Measurements from ENCODE around the gene ACCSL. TPM values are rescaled to one million over a fixed set of nuclear protein-coding genes. Genes with fewer than 3 reads are reported as not detected.

The ACCSL gene
- total and polyA plus RNA-seq, 2 donors (not counting 1 experiment from before 2014, with no cell fraction given), result not detected

- peaks cover 1% of the 10 kb centered on the region for H3K36me3 ChIP-seq (ENCODE audit: control insufficient read depth, insufficient read depth, low read length)
- no peaks in the 10 kb centered on the region for H3K4me1 ChIP-seq (ENCODE audit: control insufficient read depth, extremely low read depth, insufficient read depth, low read length)
- no peak overlapping the region for H2AFZ ChIP-seq (ENCODE audit: low read length)
- H3K27me3 ChIP-seq (ENCODE audit: control insufficient read depth, insufficient read depth, low read length), result no peaks in the 10 kb centered on the region
- H3K4me3 ChIP-seq (replicated peaks in 1 of 4; ENCODE audit: control extremely low read depth in 1 of 4, insufficient read depth in 1 of 4, low read depth in 3 of 4, low read length in 4 of 4), result no peak overlapping the region
- H3K4me2 ChIP-seq (ENCODE audit: extremely low read depth, insufficient read depth, low read length), result no peak overlapping the region
- no peak overlapping the region for H3K9ac ChIP-seq (ENCODE audit: insufficient read depth, low read length)
- no peak for DNase-seq (ENCODE audit: low read depth in 2 of 2)
- H4K20me1 ChIP-seq (ENCODE audit: control insufficient read depth, extremely low read depth, insufficient read depth, low read length), result no peaks in the 10 kb centered on the region
- H3K9me3 ChIP-seq (ENCODE audit: control insufficient read depth, insufficient read depth, low read depth, low read length), result no peaks in the 10 kb centered on the region
- no peak overlapping the region for H3K27ac ChIP-seq (ENCODE audit: insufficient read depth, low read length)
- H3K79me2 ChIP-seq (ENCODE audit: control insufficient read depth, insufficient read depth, low read length), result no peaks in the 10 kb centered on the region
- TF ChIP-seq, protein P1, sequence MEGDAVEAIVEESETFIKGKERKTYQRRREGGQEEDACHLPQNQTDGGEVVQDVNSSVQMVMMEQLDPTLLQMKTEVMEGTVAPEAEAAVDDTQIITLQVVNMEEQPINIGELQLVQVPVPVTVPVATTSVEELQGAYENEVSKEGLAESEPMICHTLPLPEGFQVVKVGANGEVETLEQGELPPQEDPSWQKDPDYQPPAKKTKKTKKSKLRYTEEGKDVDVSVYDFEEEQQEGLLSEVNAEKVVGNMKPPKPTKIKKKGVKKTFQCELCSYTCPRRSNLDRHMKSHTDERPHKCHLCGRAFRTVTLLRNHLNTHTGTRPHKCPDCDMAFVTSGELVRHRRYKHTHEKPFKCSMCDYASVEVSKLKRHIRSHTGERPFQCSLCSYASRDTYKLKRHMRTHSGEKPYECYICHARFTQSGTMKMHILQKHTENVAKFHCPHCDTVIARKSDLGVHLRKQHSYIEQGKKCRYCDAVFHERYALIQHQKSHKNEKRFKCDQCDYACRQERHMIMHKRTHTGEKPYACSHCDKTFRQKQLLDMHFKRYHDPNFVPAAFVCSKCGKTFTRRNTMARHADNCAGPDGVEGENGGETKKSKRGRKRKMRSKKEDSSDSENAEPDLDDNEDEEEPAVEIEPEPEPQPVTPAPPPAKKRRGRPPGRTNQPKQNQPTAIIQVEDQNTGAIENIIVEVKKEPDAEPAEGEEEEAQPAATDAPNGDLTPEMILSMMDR (conservative IDR thresholded peaks at IDR 0.05 in 1 of 2, IDR thresholded peaks at IDR 0.05 in 1 of 2; ENCODE audit: low read depth in 1 of 2, low read length in 2 of 2), result no peak
- no peak for TF ChIP-seq EZH2 (IDR thresholded peaks at IDR 0.05; ENCODE audit: low read length, missing control alignments)
Observed at GRCh38 chr11:44071157-44071556, 23.4 kb downstream of the ACCSL start.

DNA sequence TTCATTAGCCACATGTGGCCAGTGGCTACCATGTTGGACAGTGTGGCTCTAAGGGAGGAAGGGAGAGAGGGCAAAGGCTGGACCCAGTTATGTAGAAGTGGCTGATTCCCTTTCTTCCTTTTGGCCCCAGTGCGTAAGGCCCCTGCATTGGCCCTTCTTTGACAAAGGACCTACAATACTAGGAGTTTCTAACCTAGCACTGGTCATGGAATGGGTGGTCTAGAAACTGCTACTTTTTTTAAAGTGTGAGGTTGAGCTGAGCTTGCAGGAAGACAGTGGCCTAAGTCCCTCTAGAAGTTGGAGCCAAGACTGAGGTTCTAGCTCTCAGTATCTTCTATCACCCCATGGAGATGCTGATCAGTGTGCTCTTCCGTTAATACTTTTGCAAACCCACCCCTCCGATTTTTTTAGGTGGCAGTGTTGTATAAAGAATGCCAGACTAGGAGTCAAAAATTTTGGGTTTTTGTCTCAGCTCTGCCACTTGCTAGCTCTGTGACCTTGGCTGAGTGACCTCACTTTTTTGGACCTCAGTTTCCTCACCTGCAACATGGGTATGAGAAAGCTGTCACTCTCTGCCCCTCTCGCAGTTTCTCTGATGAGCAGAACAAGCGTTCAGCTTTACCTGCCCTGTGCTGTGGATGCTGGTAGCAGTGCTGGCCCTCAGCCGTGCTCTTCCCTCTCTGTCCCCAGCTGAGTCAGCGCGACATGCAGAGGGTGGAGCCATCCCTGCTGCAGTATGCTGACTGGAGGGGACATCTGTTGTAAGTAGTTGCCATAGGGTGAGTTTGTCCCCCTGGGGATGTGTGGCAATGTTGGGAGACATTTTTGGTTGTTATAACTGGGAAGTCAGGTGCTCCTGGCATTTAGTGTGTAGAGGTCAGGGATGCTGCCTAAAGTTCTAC lies 25.2 kb downstream of the ACCSL start:
- Histone ChIP-seq H2AFZ (ENCODE audit: low read length) (no peak overlapping the region), H3K9ac (ENCODE audit: insufficient read depth, low read length) (no peak overlapping the region), H3K4me2 (ENCODE audit: extremely low read depth, insufficient read depth, low read length) (no peak overlapping the region), H3K79me2 (ENCODE audit: control insufficient read depth, insufficient read depth, low read length) (no peaks in the 10 kb centered on the region), H3K9me3 (ENCODE audit: control insufficient read depth, insufficient read depth, low read depth, low read length) (no peaks in the 10 kb centered on the region), H4K20me1 (ENCODE audit: control insufficient read depth, extremely low read depth, insufficient read depth, low read length) (no peaks in the 10 kb centered on the region), H3K27ac (ENCODE audit: insufficient read depth, low read length) (no peak overlapping the region), H3K27me3 (ENCODE audit: control insufficient read depth, insufficient read depth, low read length) (no peaks in the 10 kb centered on the region), H3K36me3 (ENCODE audit: control insufficient read depth, insufficient read depth, low read length) (peaks cover 1% of the 10 kb centered on the region), H3K4me1 (ENCODE audit: control insufficient read depth, extremely low read depth, insufficient read depth, low read length) (no peaks in the 10 kb centered on the region), H3K4me3 (replicated peaks in 1 of 4; ENCODE audit: control extremely low read depth in 1 of 4, insufficient read depth in 1 of 4, low read depth in 3 of 4, low read length in 4 of 4) (no peak overlapping the region)
- TF ChIP-seq, protein P1 (conservative IDR thresholded peaks at IDR 0.05 in 1 of 2, IDR thresholded peaks at IDR 0.05 in 1 of 2; ENCODE audit: low read depth in 1 of 2, low read length in 2 of 2), result no peak
- TF ChIP-seq EZH2 (IDR thresholded peaks at IDR 0.05; ENCODE audit: low read length, missing control alignments), result no peak
- DNase-seq (ENCODE audit: low read depth in 2 of 2), result no peak

DNA sequence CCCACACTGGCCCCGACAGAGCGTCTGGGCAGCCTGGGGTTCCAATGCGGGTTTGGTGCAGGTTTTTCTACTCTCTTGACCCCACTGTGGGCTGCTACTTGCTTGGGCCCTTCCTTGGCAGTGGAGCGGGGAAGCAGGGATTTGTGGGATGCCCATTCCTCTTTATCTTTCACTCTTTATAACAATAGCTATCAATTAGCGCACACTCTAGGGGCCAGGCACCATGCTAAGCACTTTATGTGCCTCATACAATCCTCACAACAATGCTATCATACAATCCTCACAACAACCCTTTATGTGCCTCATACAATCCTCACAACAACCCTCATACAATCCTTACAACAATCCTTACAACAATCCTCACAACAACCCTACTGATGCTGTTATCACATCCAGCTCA lies 31.0 kb downstream of the ACCSL start:
- Histone ChIP-seq H3K4me2 (ENCODE audit: extremely low read depth, insufficient read depth, low read length) (no peak overlapping the region), H2AFZ (ENCODE audit: low read length) (no peak overlapping the region), H3K27me3 (ENCODE audit: control insufficient read depth, insufficient read depth, low read length) (no peaks in the 10 kb centered on the region), H3K4me3 (replicated peaks in 1 of 4; ENCODE audit: control extremely low read depth in 1 of 4, insufficient read depth in 1 of 4, low read depth in 3 of 4, low read length in 4 of 4) (no peak overlapping the region), H3K27ac (ENCODE audit: insufficient read depth, low read length) (no peak overlapping the region), H3K9ac (ENCODE audit: insufficient read depth, low read length) (no peak overlapping the region), H3K79me2 (ENCODE audit: control insufficient read depth, insufficient read depth, low read length) (no peaks in the 10 kb centered on the region), H4K20me1 (ENCODE audit: control insufficient read depth, extremely low read depth, insufficient read depth, low read length) (no peaks in the 10 kb centered on the region), H3K36me3 (ENCODE audit: control insufficient read depth, insufficient read depth, low read length) (peaks cover 1% of the 10 kb centered on the region), H3K9me3 (ENCODE audit: control insufficient read depth, insufficient read depth, low read depth, low read length) (no peaks in the 10 kb centered on the region), H3K4me1 (ENCODE audit: control insufficient read depth, extremely low read depth, insufficient read depth, low read length) (no peaks in the 10 kb centered on the region)
- no peak for DNase-seq (ENCODE audit: low read depth in 2 of 2)
- TF ChIP-seq, protein P1 (conservative IDR thresholded peaks at IDR 0.05 in 1 of 2, IDR thresholded peaks at IDR 0.05 in 1 of 2; ENCODE audit: low read depth in 1 of 2, low read length in 2 of 2), result no peak

All from fibroblast of lung (primary cell).